Medulla oblongata (tissue), 1 donor: Measurements from ENCODE around the gene SLAMF7.

Experiments used
- DNase-seq: peaks from one replicate; pipeline ENCODE4 v3.0.0-alpha.2; 2015; ENCODE audit errors: extremely low spot score

SLAMF7 gene

DNA sequence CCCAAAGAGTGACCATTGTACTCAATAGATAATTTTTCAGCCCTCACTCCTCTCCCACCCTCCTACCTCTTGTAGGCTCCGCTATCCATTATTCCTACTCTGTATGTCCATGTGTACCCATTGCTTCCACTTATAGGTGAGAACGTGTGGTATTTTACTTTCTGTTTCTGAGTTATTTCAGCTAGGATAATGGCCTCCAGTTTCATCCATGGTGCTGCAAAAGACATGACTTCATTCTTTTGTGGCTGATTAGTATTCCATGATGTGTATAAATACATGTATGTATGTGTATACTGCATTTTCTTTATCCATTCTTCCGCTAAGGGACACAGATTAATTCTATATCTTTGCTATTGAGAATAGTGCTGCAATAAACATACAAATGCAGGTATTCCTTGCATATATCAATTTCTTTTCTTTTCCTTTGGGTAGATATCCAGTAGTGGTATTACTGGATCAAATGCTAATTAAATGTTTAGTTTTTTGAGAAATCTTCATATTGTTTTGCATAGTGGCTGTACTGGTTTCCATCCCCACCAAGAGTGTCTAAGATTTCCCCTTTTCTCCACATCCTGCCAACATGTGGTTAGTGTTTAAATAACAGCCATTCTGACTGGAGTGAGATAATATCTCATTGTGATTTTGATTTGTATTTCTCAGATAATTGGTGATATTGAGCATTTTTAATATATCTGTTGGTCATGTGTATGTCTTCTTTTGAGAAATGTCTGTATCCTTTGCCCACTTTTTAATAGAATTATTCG is 61.8 kb downstream of the SLAMF7 start:
- no peak for DNase-seq

DNA sequence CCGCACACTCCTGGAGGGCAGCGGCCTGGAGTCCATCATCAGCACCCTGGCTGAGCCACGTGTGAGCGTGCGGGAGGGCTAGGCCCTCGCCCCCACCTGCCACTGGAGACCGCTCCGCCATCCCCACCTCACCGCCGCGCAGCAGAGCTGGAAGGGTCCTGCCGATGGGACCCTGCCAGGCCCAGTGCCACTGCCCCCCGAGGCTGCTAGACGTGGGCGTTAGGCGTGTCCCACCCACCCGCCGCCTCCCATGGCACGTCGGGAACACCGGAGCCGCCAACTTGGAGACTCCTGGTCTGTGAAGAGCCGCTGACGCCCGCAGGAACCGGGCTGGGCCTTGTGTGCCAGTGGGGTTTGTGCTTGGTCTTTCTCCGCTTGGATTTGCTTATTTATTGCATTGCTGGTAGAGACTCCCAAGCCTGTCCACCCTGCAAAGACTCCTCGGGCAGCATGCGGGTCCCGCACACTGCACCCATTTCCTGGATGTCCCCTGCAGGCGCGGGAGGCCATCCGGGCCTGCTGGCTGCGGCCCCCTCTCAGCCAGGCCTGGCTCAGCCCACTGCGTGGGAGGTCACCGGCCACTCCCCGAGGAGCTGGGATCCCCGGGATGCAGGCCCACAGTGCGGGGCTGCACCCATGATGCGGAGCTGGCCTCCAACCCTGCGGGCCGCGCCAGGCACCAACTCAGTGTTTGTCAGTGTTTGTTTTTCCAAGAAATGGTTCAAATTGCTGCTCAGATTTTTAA is 63.0 kb downstream of the SLAMF7 start:
- DNase-seq = no peak
